Naive thymus-derived CD4-positive, alpha-beta T cell (primary cell): ENCODE results near the gene SLC8A2. TPM values are rescaled to one million over a fixed set of nuclear protein-coding genes. Genes with fewer than 3 reads are reported as not detected.
"Not testable (repeated sequence)": the region's sequence is repeated elsewhere in the genome, so short reads cannot be mapped to it uniquely, and the experiment has no call there.

Experiments
- ATAC-seq: fragments of 150-1000 bp; cut with Tn5 transposase; 2 replicates; pipeline ENCODE4 v1.10.0; 2021; ENCODE audit warnings: mild to moderate bottlenecking, moderate library complexity
- CTCF ChIA-PET: fragments of 350-600 bp; sonication (Branson Sonifier 250); formaldehyde crosslinking; loops from one replicate; lab custom pipeline; 2021; ENCODE audit warnings: antibody characterized with exemption; lab: Charles Lee
- POLR2A ChIA-PET: fragments of 350-600 bp; sonication (Branson Sonifier 250); formaldehyde crosslinking; loops from one replicate; lab custom pipeline; 2021; ENCODE audit warnings: antibody characterized with exemption, inconsistent platforms; lab: Charles Lee
- DNase-seq, 9 donors: peaks; one replicate each; pipeline versions ENCODE4 v3.0.0 to v3.0.0-alpha.2; 2020 to 2022; ENCODE audit warnings: mixed read lengths in 1 of 9
- H3K27ac ChIP-seq: one replicate; pipeline ENCODE4 v1.7.0; 2013; ENCODE audit warnings: mild to moderate bottlenecking, low read depth, low read length, moderate library complexity
- H3K27me3 ChIP-seq, 2 donors: one replicate each; pipeline ENCODE4 v1.7.0; 2013; ENCODE audit warnings: low read length in 2 of 2, mild to moderate bottlenecking in 2 of 2, moderate library complexity in 2 of 2; ENCODE audit not compliant: control insufficient read depth in 2 of 2, insufficient read depth in 2 of 2
- H3K36me3 ChIP-seq, 3 experiments: 1 replicate in 2 of 3; 2 replicates in 1 of 3; pipeline ENCODE4 v1.7.0; 2013; ENCODE audit warnings: low read length in 3 of 3, mild to moderate bottlenecking in 3 of 3, moderate library complexity in 1 of 3; ENCODE audit not compliant: insufficient read depth in 3 of 3, control insufficient read depth in 2 of 3
- H3K4me1 ChIP-seq, 2 donors: one replicate each; pipeline ENCODE4 v1.7.0; 2013; ENCODE audit warnings: low read length in 2 of 2, mild to moderate bottlenecking in 2 of 2, moderate library complexity in 1 of 2; ENCODE audit not compliant: control insufficient read depth in 2 of 2, insufficient read depth in 2 of 2
- H3K4me3 ChIP-seq: 2 replicates; pipeline ENCODE4 v1.7.0; 2013; ENCODE audit warnings: mild to moderate bottlenecking, low read length
- H3K9me3 ChIP-seq, 3 experiments: 1 replicate in 2 of 3; 2 replicates in 1 of 3; pipeline ENCODE4 v1.7.0; 2013; ENCODE audit warnings: low read length in 3 of 3; ENCODE audit not compliant: control insufficient read depth in 2 of 3
- H3K27ac Mint-ChIP-seq, 9 donors: one replicate each; pipeline ENCODE4 v1.8.0; 2020 to 2022; ENCODE audit warnings: mixed read lengths in 9 of 9, mild to moderate bottlenecking in 8 of 9, moderate library complexity in 5 of 9, inconsistent platforms in 2 of 9
- H3K27me3 Mint-ChIP-seq, 5 donors: one replicate each; pipeline ENCODE4 v1.8.0; 2021 to 2022; ENCODE audit warnings: mixed read lengths in 5 of 5, mild to moderate bottlenecking in 1 of 5
- H3K36me3 Mint-ChIP-seq, 5 donors: one replicate each; pipeline ENCODE4 v1.8.0; 2020 to 2022; ENCODE audit warnings: mixed read lengths in 5 of 5, mild to moderate bottlenecking in 3 of 5, inconsistent platforms in 1 of 5
- H3K4me1 Mint-ChIP-seq, 7 donors: one replicate each; pipeline ENCODE4 v1.8.0; 2020 to 2022; ENCODE audit warnings: mixed read lengths in 7 of 7, mild to moderate bottlenecking in 3 of 7, inconsistent platforms in 1 of 7
- H3K4me3 Mint-ChIP-seq, 10 donors: one replicate each; pipeline ENCODE4 v1.8.0; 2020 to 2022; ENCODE audit warnings: mild to moderate bottlenecking in 10 of 10, mixed read lengths in 10 of 10, moderate library complexity in 6 of 10, inconsistent platforms in 2 of 10
- H3K9me3 Mint-ChIP-seq, 11 donors: one replicate each; pipeline ENCODE4 v1.8.0; 2020 to 2022; ENCODE audit warnings: mixed read lengths in 11 of 11, mild to moderate bottlenecking in 4 of 11, inconsistent platforms in 1 of 11, moderate library complexity in 1 of 11
- intact Hi-C, 2 donors: fragments of 100-400 bp; cut with micrococcal nuclease; formaldehyde crosslinking; loops; one replicate each; pipeline ENCODE4 v1.15.1; 2023
- polyA plus RNA-seq, 2 donors: library from polyadenylated mRNA; unstranded; fragments of 300-500 nt; fragmentation: Illumina TruSeq; gene quantifications; one replicate each; pipeline ENCODE4 v1.2.3, GENCODE V29; 2021
- total RNA-seq, 6 experiments: library from RNA in 5 of 6; stranded (reverse) in 5 of 6; gene quantifications; 1 replicate in 5 of 6; 2 replicates in 1 of 6; pipeline ENCODE4 v1.2.3 and lab custom pipeline; 2021 to 2026

SLC8A2 gene
- total and polyA plus RNA-seq, 7 experiments from 2014 or later, result 0.05 to 0.19 (median 0.19) TPM; not detected in 4

- H3K9me3 ChIP-seq, result no peaks in the 10 kb centered on the region
- DNase-seq (no peak), ATAC-seq (no peak)
- H3K4me1 ChIP-seq, result no peaks in the 10 kb centered on the region
- no peak overlapping the region for H3K27ac ChIP-seq
- no peaks in the 10 kb centered on the region for H3K36me3 ChIP-seq
- H3K4me3 Mint-ChIP-seq, result no peak overlapping the region
- no peaks in the 10 kb centered on the region for H3K36me3 Mint-ChIP-seq
- H3K4me3 ChIP-seq, result no peak overlapping the region
- peaks cover 7 to 21% (median 16%) of the 10 kb centered on the region in 5 donors for H3K27me3 Mint-ChIP-seq
- intact Hi-C loops, result loop anchor here (1.0 to 2.0 kb wide), 3 partner anchors 36 to 107 kb away; no protein-coding TSS in a partner anchor
- H3K9me3 Mint-ChIP-seq, result no peaks in the 10 kb centered on the region
- peak overlapping the region in 2 of 9 donors; percentile 38 to 67 for H3K27ac Mint-ChIP-seq
- peaks cover 0 to 5% (median 0%) of the 10 kb centered on the region in 7 donors for H3K4me1 Mint-ChIP-seq
- POLR2A ChIA-PET, result interaction anchor here (0.6 to 0.7 kb wide), 2 partner anchors 91 to 106 kb away, joined by 3 read pairs; no protein-coding TSS in a partner anchor
- CTCF ChIA-PET, result interaction anchor here (0.6 to 4.6 kb wide), 15 partner anchors 9 to 518 kb away, joined by 3 to 34 read pairs (median 3); partner anchors contain the start of gene DHX34
- H3K27me3 ChIP-seq, result no peaks in the 10 kb centered on the region
These were observed 80.9 kb downstream of the SLC8A2 start for GRCh38 chr19:47390533-47391488.

- Histone ChIP-seq H3K27ac (no peak overlapping the region), H3K36me3 (no peaks in the 10 kb centered on the region), H3K27me3 (no peaks in the 10 kb centered on the region), H3K4me1 (no peaks in the 10 kb centered on the region), H3K4me3 (no peak overlapping the region), H3K9me3 (no peaks in the 10 kb centered on the region)
- ChIA-PET CTCF (interaction anchor here (0.7 to 4.6 kb wide), 3 partner anchors 38 to 93 kb away, joined by 4 to 34 read pairs (median 5); no protein-coding TSS in a partner anchor), POLR2A (interaction anchor here (0.6 kb wide), 1 partner anchor 1013 kb away, joined by 5 read pairs; no protein-coding TSS in a partner anchor)
- ATAC-seq (peak; percentile 83), DNase-seq (no peak)
- Mint-ChIP-seq H3K4me3 (no peak overlapping the region), H3K4me1 (peaks cover 0 to 5% (median 0%) of the 10 kb centered on the region in 7 donors), H3K27me3 (peaks cover 3 to 17% (median 10%) of the 10 kb centered on the region in 5 donors), H3K27ac (no peak overlapping the region), H3K9me3 (no peaks in the 10 kb centered on the region), H3K36me3 (no peaks in the 10 kb centered on the region)
- intact Hi-C loops, result no loop called here
These were observed 82.5 kb downstream of the SLC8A2 start for GRCh38 chr19:47389150-47389556.

GRCh38 chr19:47388721-47389120 is 83.0 kb downstream of the SLC8A2 start:
- H3K36me3 Mint-ChIP-seq, H3K36me3 ChIP-seq, H3K27ac Mint-ChIP-seq, H3K27me3 ChIP-seq, DNase-seq, H3K27ac ChIP-seq, H3K4me3 ChIP-seq, H3K4me3 Mint-ChIP-seq, H3K4me1 ChIP-seq, H3K4me1 Mint-ChIP-seq, H3K9me3 Mint-ChIP-seq, H3K9me3 ChIP-seq, intact Hi-C loops: not testable (repeated sequence)
- peak; percentile 41 for ATAC-seq
- POLR2A ChIA-PET, result interaction anchor here (0.6 kb wide), 1 partner anchor 1013 kb away, joined by 5 read pairs; no protein-coding TSS in a partner anchor
- peaks cover 0 to 13% (median 6%) of the 10 kb centered on the region in 5 donors for H3K27me3 Mint-ChIP-seq
- CTCF ChIA-PET, result interaction anchor here (0.7 to 4.6 kb wide), 4 partner anchors 37 to 212 kb away, joined by 3 to 34 read pairs (median 4); no protein-coding TSS in a partner anchor

- H3K27ac Mint-ChIP-seq, POLR2A ChIA-PET, H3K27me3 ChIP-seq, DNase-seq, H3K4me3 Mint-ChIP-seq, H3K36me3 ChIP-seq, H3K27me3 Mint-ChIP-seq, CTCF ChIA-PET, H3K36me3 Mint-ChIP-seq, H3K4me3 ChIP-seq, intact Hi-C loops, H3K4me1 ChIP-seq, ATAC-seq, H3K9me3 Mint-ChIP-seq, H3K9me3 ChIP-seq, H3K27ac ChIP-seq: not testable (repeated sequence)
- peaks cover 0 to 12% (median 7%) of the 10 kb centered on the region in 7 donors for H3K4me1 Mint-ChIP-seq
These were observed 84.1 kb downstream of the SLC8A2 start for GRCh38 chr19:47387623-47388022.

GRCh38 chr19:47386582-47386981 is 85.1 kb downstream of the SLC8A2 start:
- H3K4me1 Mint-ChIP-seq, result peaks cover 8 to 16% (median 14%) of the 10 kb centered on the region in 7 donors
- H3K27ac ChIP-seq, DNase-seq, H3K4me3 Mint-ChIP-seq, H3K9me3 ChIP-seq, H3K36me3 ChIP-seq, H3K4me3 ChIP-seq, H3K9me3 Mint-ChIP-seq, POLR2A ChIA-PET, H3K4me1 ChIP-seq, ATAC-seq, H3K27ac Mint-ChIP-seq, H3K36me3 Mint-ChIP-seq, intact Hi-C loops, H3K27me3 Mint-ChIP-seq, H3K27me3 ChIP-seq: not testable (repeated sequence)
- CTCF ChIA-PET, result interaction anchor here (0.6 kb wide), 1 partner anchor 37 kb away, joined by 4 read pairs; the partner anchor contains the start of gene DHX34

GRCh38 chr19:47384533-47384932 is 87.2 kb downstream of the SLC8A2 start:
- H3K27ac ChIP-seq, H3K27ac Mint-ChIP-seq, POLR2A ChIA-PET, ATAC-seq, H3K4me3 Mint-ChIP-seq, H3K4me3 ChIP-seq, H3K9me3 ChIP-seq, DNase-seq, H3K9me3 Mint-ChIP-seq, intact Hi-C loops, H3K27me3 Mint-ChIP-seq, H3K27me3 ChIP-seq: not testable (repeated sequence)
- Mint-ChIP-seq H3K36me3 (peaks cover 5 to 13% (median 5%) of the 10 kb centered on the region in 5 donors), H3K4me1 (peaks cover 13 to 20% (median 17%) of the 10 kb centered on the region in 7 donors)
- CTCF ChIA-PET, result interaction anchor here (0.6 kb wide), 1 partner anchor 1117 kb away, joined by 3 read pairs; no protein-coding TSS in a partner anchor
- Histone ChIP-seq H3K36me3 (peaks cover 0 to 28% (median 5%) of the 10 kb centered on the region in 3 experiments), H3K4me1 (peaks cover 9 to 19% of the 10 kb centered on the region in 2 donors)
